Neuronal stem cell (in vitro differentiated cells): ENCODE results near the gene NLRP3.
A peak's percentile ranks its signal among the peaks of the same experiment; 100 is the strongest.

ENCODE experiments used
- DNase-seq: peaks from one replicate; pipeline ENCODE4 v3.0.0-alpha.2; 2013; ENCODE audit warnings: low spot score
- H2AFZ ChIP-seq: one replicate; pipeline ENCODE4 v1.6.1; 2013; ENCODE audit warnings: mild to moderate bottlenecking, low read length, inconsistent platforms
- H2AK5ac ChIP-seq: 2 replicates; pipeline ENCODE4 v1.6.1; 2013; ENCODE audit warnings: low read depth, mild to moderate bottlenecking, inconsistent platforms, low read length, moderate library complexity, mixed read lengths
- H2BK120ac ChIP-seq: 2 replicates; pipeline ENCODE4 v1.6.1; 2013; ENCODE audit warnings: low read depth, mild to moderate bottlenecking, inconsistent platforms, low read length, moderate library complexity, mixed read lengths
- H2BK12ac ChIP-seq: one replicate; pipeline ENCODE4 v1.6.1; 2013; ENCODE audit warnings: low read length, inconsistent platforms
- H2BK15ac ChIP-seq: 2 replicates; pipeline ENCODE4 v1.6.1; 2013; ENCODE audit warnings: mild to moderate bottlenecking, low read length, inconsistent platforms, mixed read lengths
- H2BK5ac ChIP-seq: one replicate; pipeline ENCODE4 v1.6.1; 2013; ENCODE audit warnings: inconsistent platforms, mild to moderate bottlenecking, low read length, moderate library complexity
- H3K14ac ChIP-seq: one replicate; pipeline ENCODE4 v1.6.1; 2013; ENCODE audit warnings: low read length, inconsistent platforms
- H3K18ac ChIP-seq: 2 replicates; pipeline ENCODE4 v1.6.1; 2013; ENCODE audit warnings: low read length, inconsistent platforms
- H3K23ac ChIP-seq: 2 replicates; pipeline ENCODE4 v1.6.1; 2013; ENCODE audit warnings: low read depth, mild to moderate bottlenecking, mixed read lengths, low read length, inconsistent platforms; ENCODE audit not compliant: poor library complexity
- H3K27ac ChIP-seq: replicated peaks from 3 replicates; pipeline ENCODE4 v1.5.1; 2013; ENCODE audit warnings: low read length, inconsistent platforms
- H3K27me3 ChIP-seq, 3 experiments: 2 replicates each; pipeline ENCODE4 v1.6.1; 2013; ENCODE audit warnings: low read length in 3 of 3, mild to moderate bottlenecking in 2 of 3, inconsistent platforms in 1 of 3, low read depth in 1 of 3, mixed read lengths in 1 of 3, moderate library complexity in 1 of 3; ENCODE audit not compliant: control insufficient read depth in 3 of 3, insufficient read depth in 3 of 3
- H3K36me3 ChIP-seq, 2 donors: replicated peaks in 1 of 2; 2 replicates each; pipeline ENCODE4 v1.6.1; 2013; ENCODE audit warnings: low read length in 2 of 2; ENCODE audit not compliant: control insufficient read depth in 2 of 2, insufficient read depth in 2 of 2
- H3K4ac ChIP-seq: 2 replicates; pipeline ENCODE4 v1.6.1; 2013; ENCODE audit warnings: inconsistent platforms, mild to moderate bottlenecking, low read length, moderate library complexity
- H3K4me1 ChIP-seq, 2 donors: 1 replicate in 1 of 2; 2 replicates in 1 of 2; pipeline ENCODE4 v1.6.1; 2013; ENCODE audit warnings: low read length in 2 of 2, low read depth in 1 of 2; ENCODE audit not compliant: control insufficient read depth in 2 of 2, insufficient read depth in 1 of 2
- H3K4me2 ChIP-seq: one replicate; pipeline ENCODE4 v1.6.1; 2013; ENCODE audit warnings: mild to moderate bottlenecking, low read length, inconsistent platforms; ENCODE audit not compliant: insufficient read depth, poor library complexity, severe bottlenecking
- H3K4me3 ChIP-seq, 2 donors: 2 replicates each; pipeline ENCODE4 v1.5.1; 2013; ENCODE audit warnings: low read length in 2 of 2, mild to moderate bottlenecking in 2 of 2, inconsistent platforms in 1 of 2, moderate library complexity in 1 of 2
- H3K79me1 ChIP-seq: one replicate; pipeline ENCODE4 v1.6.1; 2013; ENCODE audit warnings: low read depth, mild to moderate bottlenecking, inconsistent platforms, low read length, moderate library complexity
- H3K9ac ChIP-seq: one replicate; pipeline ENCODE4 v1.6.1; 2013; ENCODE audit warnings: mild to moderate bottlenecking, low read depth, low read length, inconsistent platforms; ENCODE audit not compliant: poor library complexity
- H3K9me3 ChIP-seq, 2 donors: replicated peaks in 1 of 2; 2 replicates each; pipeline versions ENCODE3 to v1.6.1; 2013; ENCODE audit warnings: low read length in 2 of 2, mild to moderate bottlenecking in 2 of 2, inconsistent platforms in 1 of 2, low read depth in 1 of 2, mixed read lengths in 1 of 2, moderate library complexity in 1 of 2; ENCODE audit not compliant: control insufficient read depth in 2 of 2, insufficient read depth in 1 of 2
- H4K8ac ChIP-seq: one replicate; pipeline ENCODE4 v1.6.1; 2013; ENCODE audit warnings: low read depth, mild to moderate bottlenecking, inconsistent platforms, low read length, moderate library complexity
- H4K91ac ChIP-seq: one replicate; pipeline ENCODE4 v1.6.1; 2013; ENCODE audit warnings: low read length, low read depth, mild to moderate bottlenecking, inconsistent platforms; ENCODE audit not compliant: poor library complexity
- WGBS, 2 donors: extraction: QIAGEN DNeasy Blood & Tissue Kit; methylation state at CpG; one replicate each; pipeline ENCODE4 v1.1.7; 2013; ENCODE audit warnings: missing lambda C conversion rate in 2 of 2, mixed read lengths in 1 of 2; ENCODE audit not compliant: insufficient read length in 2 of 2, insufficient replicate concordance in 1 of 2; ENCODE audit errors: extremely low coverage in 2 of 2; 5-methylcytosine and 5-hydroxymethylcytosine counted together

Gene NLRP3

GRCh38 chr1:247386217-247386616 is 29.8 kb upstream of the NLRP3 start:
- H2BK12ac ChIP-seq = no peak overlapping the region
- H3K27me3 ChIP-seq = no peaks in the 10 kb centered on the region
- no peaks in the 10 kb centered on the region for H3K36me3 ChIP-seq
- no peak overlapping the region for H3K23ac ChIP-seq
- no peak overlapping the region for H3K4me2 ChIP-seq
- no peak overlapping the region for H2BK120ac ChIP-seq
- no peak for DNase-seq
- no peak overlapping the region for H3K18ac ChIP-seq
- no peak overlapping the region for H2BK15ac ChIP-seq
- H2AK5ac ChIP-seq = no peak overlapping the region
- H2AFZ ChIP-seq = no peak overlapping the region
- no peak overlapping the region for H2BK5ac ChIP-seq
- H4K91ac ChIP-seq = no peak overlapping the region
- H3K4ac ChIP-seq = no peak overlapping the region
- H3K27ac ChIP-seq = no peak overlapping the region
- H3K9ac ChIP-seq = no peak overlapping the region
- H3K4me3 ChIP-seq = no peak overlapping the region
- peaks cover 2 to 5% of the 10 kb centered on the region in 2 donors for H3K4me1 ChIP-seq
- no peak overlapping the region for H4K8ac ChIP-seq
- no peak overlapping the region for H3K14ac ChIP-seq
- peaks cover 0 to 8% of the 10 kb centered on the region in 2 donors for H3K9me3 ChIP-seq
- WGBS, 2 donors = no CpG with 5 or more reads among the region's 1 CpG
- no peaks in the 10 kb centered on the region for H3K79me1 ChIP-seq

- no peak overlapping the region for H3K27ac ChIP-seq
Observed at GRCh38 chr1:247386687-247387086, 29.3 kb upstream of the NLRP3 start.

GRCh38 chr1:247387096-247387495 is 28.9 kb upstream of the NLRP3 start:
- Histone ChIP-seq H2BK15ac (no peak overlapping the region), H2AFZ (peak overlapping the region; percentile 46), H2AK5ac (no peak overlapping the region), H3K27me3 (no peaks in the 10 kb centered on the region), H4K8ac (no peak overlapping the region), H3K14ac (no peak overlapping the region), H3K23ac (no peak overlapping the region), H3K18ac (no peak overlapping the region), H2BK12ac (no peak overlapping the region), H3K36me3 (no peaks in the 10 kb centered on the region), H3K4me2 (no peak overlapping the region), H4K91ac (no peak overlapping the region), H3K79me1 (no peaks in the 10 kb centered on the region), H3K9me3 (peaks cover 0 to 8% of the 10 kb centered on the region in 2 donors), H3K4ac (no peak overlapping the region), H2BK5ac (no peak overlapping the region), H2BK120ac (no peak overlapping the region), H3K27ac (no peak overlapping the region), H3K4me1 (peaks cover 2 to 5% of the 10 kb centered on the region in 2 donors), H3K9ac (no peak overlapping the region), H3K4me3 (no peak overlapping the region)
- no CpG with 5 or more reads among the region's 4 CpGs for WGBS, 2 donors
- DNase-seq = no peak

More at GRCh38 chr1:247386687-247387086, 29.3 kb upstream of the NLRP3 start:
- H3K36me3 ChIP-seq = no peaks in the 10 kb centered on the region
- H2AFZ ChIP-seq = peak overlapping the region; percentile 46
- no peak overlapping the region for H2BK12ac ChIP-seq
- H2BK15ac ChIP-seq = no peak overlapping the region
- no peak overlapping the region for H3K18ac ChIP-seq
- H3K23ac ChIP-seq = no peak overlapping the region
- WGBS, 2 donors = no CpG with 5 or more reads among the region's 3 CpGs
- no peak overlapping the region for H3K4ac ChIP-seq
- H3K27me3 ChIP-seq = no peaks in the 10 kb centered on the region
- H4K91ac ChIP-seq = no peak overlapping the region
- no peak overlapping the region for H4K8ac ChIP-seq
- no peak overlapping the region for H3K4me2 ChIP-seq
- peaks cover 0 to 8% of the 10 kb centered on the region in 2 donors for H3K9me3 ChIP-seq
- DNase-seq = no peak
- no peak overlapping the region for H3K14ac ChIP-seq
- H3K4me3 ChIP-seq = no peak overlapping the region
- no peaks in the 10 kb centered on the region for H3K79me1 ChIP-seq
- no peak overlapping the region for H3K9ac ChIP-seq
- H3K4me1 ChIP-seq = peaks cover 2 to 5% of the 10 kb centered on the region in 2 donors
- H2BK120ac ChIP-seq = no peak overlapping the region
- H2BK5ac ChIP-seq = no peak overlapping the region
- no peak overlapping the region for H2AK5ac ChIP-seq

GRCh38 chr1:247387565-247387964 is 28.4 kb upstream of the NLRP3 start:
- Histone ChIP-seq H4K91ac (no peak overlapping the region), H3K9ac (no peak overlapping the region), H3K79me1 (no peaks in the 10 kb centered on the region), H3K4me3 (no peak overlapping the region), H3K4me2 (no peak overlapping the region), H2AFZ (peak overlapping the region; percentile 4), H3K4me1 (peaks cover 2 to 5% of the 10 kb centered on the region in 2 donors), H3K27ac (no peak overlapping the region), H2AK5ac (no peak overlapping the region), H4K8ac (no peak overlapping the region), H2BK12ac (no peak overlapping the region), H3K23ac (no peak overlapping the region), H2BK120ac (no peak overlapping the region), H3K9me3 (peaks cover 0 to 8% of the 10 kb centered on the region in 2 donors), H2BK15ac (no peak overlapping the region), H3K36me3 (no peaks in the 10 kb centered on the region), H3K18ac (peak overlapping the region; percentile 17), H3K4ac (no peak overlapping the region), H3K27me3 (no peaks in the 10 kb centered on the region), H3K14ac (no peak overlapping the region), H2BK5ac (no peak overlapping the region)
- no CpG with 5 or more reads among the region's 5 CpGs for WGBS, 2 donors
- DNase-seq = no peak
